K562 (cell line): ENCODE results near the gene ADCY1. TPM values are rescaled to one million over a fixed set of nuclear protein-coding genes. Genes with fewer than 3 reads are reported as not detected.

Experiments
- FIP1L1 ChIP-seq: fragments of 200-400 bp; formaldehyde crosslinking; IDR thresholded peaks from 2 replicates; pipeline ENCODE4 v1.6.1; 2018; ENCODE audit warnings: mild to moderate bottlenecking, low read depth, low read length; ENCODE audit not compliant: poor library complexity, severe bottlenecking
- RB1 ChIP-seq: fragments of 450-650 bp; IDR thresholded peaks from 2 replicates; pipeline ENCODE4 v1.6.1; 2017; ENCODE audit warnings: low read depth, mild to moderate bottlenecking
- XRCC5 ChIP-seq: fragments of 200-400 bp; formaldehyde crosslinking; IDR thresholded peaks from 2 replicates; pipeline ENCODE4 v1.6.1; 2017; ENCODE audit warnings: low read depth, mild to moderate bottlenecking, low read length
- polyA plus RNA-seq, 8 experiments: library from polyadenylated mRNA; depleted of rRNA in 4 of 8; stranded (reverse) in 5 of 8; unstranded in 3 of 8; fragments of >200 nt; fragmentation: Nextera tagmentation in 2 of 8; fragmentation: Illumina TruSeq in 1 of 8; extraction: Ambion mirVana in 2 of 8; extraction: Trizol in 1 of 8; gene quantifications; 2 replicates each; pipeline versions ENCODE4 v1.2.1 to v1.2.3, GENCODE V29; 2011 to 2014; ENCODE audit warnings: inconsistent platforms in 1 of 8, missing spikeins in 1 of 8
- total RNA-seq, 7 experiments: library from RNA; depleted of rRNA in 6 of 7; stranded (reverse); fragments of >200 nt in 6 of 7; fragmentation: Illumina TruSeq in 2 of 7; extraction: Trizol in 2 of 7; gene quantifications; 2 replicates each; pipeline versions ENCODE4 v1.2.1 to v1.2.3, GENCODE V29; 2011 to 2021; ENCODE audit warnings: low replicate concordance in 1 of 7
- TF ChIP-seq, protein P1 (sequence below), 2 experiments: fragments of 450-650 bp; formaldehyde crosslinking in 1 of 2; IDR thresholded peaks; 2 replicates each; pipeline versions ENCODE4 v1.4.0 to v1.6.1; 2014 to 2020; ENCODE audit warnings: mild to moderate bottlenecking in 2 of 2, borderline replicate concordance in 1 of 2, low read depth in 1 of 2

Gene ADCY1
- total and polyA plus RNA-seq, 9 of the 15 experiments (the other 6 are each of a cell fraction or from before 2014, with no cell fraction given), result under 0.01 to 0.18 (median 0.10) TPM; not detected in 4

DNA sequence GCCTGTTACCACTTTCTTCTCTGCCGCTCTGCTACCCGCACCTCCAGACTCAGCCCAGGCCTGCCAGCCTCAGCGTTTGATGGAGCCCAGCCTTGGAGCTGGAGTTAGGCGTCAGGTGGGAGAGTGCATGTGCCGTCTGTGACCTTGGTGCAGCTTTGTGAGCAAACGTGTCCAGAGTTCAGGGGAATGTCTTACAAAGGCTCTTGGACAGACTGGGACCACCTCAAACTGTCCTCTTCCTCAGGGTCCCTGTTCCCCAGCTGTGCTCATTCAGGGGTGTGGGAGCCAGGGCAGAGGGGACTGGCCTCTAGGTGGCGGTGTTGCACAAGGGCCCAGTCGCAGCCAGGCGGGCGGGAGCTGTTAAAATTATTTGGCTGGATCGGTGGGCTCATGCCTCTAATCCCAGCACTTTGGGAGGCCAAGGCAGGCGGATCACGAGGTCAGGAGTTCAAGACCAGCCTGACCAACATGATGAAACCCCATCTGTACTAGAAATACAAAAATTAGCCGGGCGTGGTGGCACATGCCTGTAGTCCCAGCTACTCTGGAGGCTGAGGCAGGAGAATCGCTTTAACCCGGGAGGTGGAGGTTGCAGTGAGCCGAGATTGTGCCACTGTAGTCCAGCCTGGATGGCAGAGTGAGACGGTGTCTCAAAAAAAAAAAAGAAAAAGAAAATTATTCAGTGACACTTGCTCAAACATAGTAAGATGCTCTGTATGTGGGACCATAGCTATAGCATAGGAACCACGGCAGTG lies 89.2 kb downstream of the ADCY1 start (continued):
- TF ChIP-seq, protein P1, sequence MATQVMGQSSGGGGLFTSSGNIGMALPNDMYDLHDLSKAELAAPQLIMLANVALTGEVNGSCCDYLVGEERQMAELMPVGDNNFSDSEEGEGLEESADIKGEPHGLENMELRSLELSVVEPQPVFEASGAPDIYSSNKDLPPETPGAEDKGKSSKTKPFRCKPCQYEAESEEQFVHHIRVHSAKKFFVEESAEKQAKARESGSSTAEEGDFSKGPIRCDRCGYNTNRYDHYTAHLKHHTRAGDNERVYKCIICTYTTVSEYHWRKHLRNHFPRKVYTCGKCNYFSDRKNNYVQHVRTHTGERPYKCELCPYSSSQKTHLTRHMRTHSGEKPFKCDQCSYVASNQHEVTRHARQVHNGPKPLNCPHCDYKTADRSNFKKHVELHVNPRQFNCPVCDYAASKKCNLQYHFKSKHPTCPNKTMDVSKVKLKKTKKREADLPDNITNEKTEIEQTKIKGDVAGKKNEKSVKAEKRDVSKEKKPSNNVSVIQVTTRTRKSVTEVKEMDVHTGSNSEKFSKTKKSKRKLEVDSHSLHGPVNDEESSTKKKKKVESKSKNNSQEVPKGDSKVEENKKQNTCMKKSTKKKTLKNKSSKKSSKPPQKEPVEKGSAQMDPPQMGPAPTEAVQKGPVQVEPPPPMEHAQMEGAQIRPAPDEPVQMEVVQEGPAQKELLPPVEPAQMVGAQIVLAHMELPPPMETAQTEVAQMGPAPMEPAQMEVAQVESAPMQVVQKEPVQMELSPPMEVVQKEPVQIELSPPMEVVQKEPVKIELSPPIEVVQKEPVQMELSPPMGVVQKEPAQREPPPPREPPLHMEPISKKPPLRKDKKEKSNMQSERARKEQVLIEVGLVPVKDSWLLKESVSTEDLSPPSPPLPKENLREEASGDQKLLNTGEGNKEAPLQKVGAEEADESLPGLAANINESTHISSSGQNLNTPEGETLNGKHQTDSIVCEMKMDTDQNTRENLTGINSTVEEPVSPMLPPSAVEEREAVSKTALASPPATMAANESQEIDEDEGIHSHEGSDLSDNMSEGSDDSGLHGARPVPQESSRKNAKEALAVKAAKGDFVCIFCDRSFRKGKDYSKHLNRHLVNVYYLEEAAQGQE (IDR thresholded peaks at IDR 0.05; ENCODE audit: borderline replicate concordance), result peak; percentile 63; the same call in 1 of the 2 replicates
- TF ChIP-seq, protein P1 (CRISPR knock-in tag; IDR thresholded peaks at IDR 0.05; ENCODE audit: low read depth), result no peak
- TF ChIP-seq XRCC5 (0 out of 2 replicates have a peak, but pooled peaks have one; percentile 38), RB1 (0 out of 2 replicates have a peak, but pooled peaks have one; percentile 51), FIP1L1 (no peak)
